ENCODE measurements around the gene LPP. TPM values are rescaled to one million over a fixed set of nuclear protein-coding genes. Genes with fewer than 3 reads are reported as not detected.

The LPP gene
- polyA plus RNA-seq, 2 donors = 10.5 to 12.9 TPM

- no peaks in the 10 kb centered on the region for H3K9me3 ChIP-seq (ENCODE audit: control insufficient read depth in 2 of 2, insufficient read depth in 1 of 2, low read depth in 1 of 2, low read length in 1 of 2)
- H3K27ac ChIP-seq (ENCODE audit: low read depth in 2 of 2, low read length in 1 of 2) = peak overlapping the region; percentile 8 to 20
- H3K4me1 ChIP-seq (ENCODE audit: control insufficient read depth in 2 of 2, insufficient read depth in 2 of 2, low read length in 1 of 2) = peaks cover 0 to 5% of the 10 kb centered on the region in 2 donors
- 48 to 64% methylated on average over 3 of the region's 3 CpGs for WGBS, 2 donors
- no peaks in the 10 kb centered on the region for H3K36me3 ChIP-seq (ENCODE audit: control insufficient read depth in 2 of 2, insufficient read depth in 2 of 2, low read length in 1 of 2)
- no peaks in the 10 kb centered on the region for H3K27me3 ChIP-seq (ENCODE audit: control insufficient read depth in 1 of 2, insufficient read depth in 2 of 2, low read length in 2 of 2)
- H3K4me3 ChIP-seq (ENCODE audit: low read depth in 1 of 2, low read length in 2 of 2) = no peak overlapping the region
These were observed 103.5 kb downstream of the LPP start for GRCh38 chr3:188257384-188258026.

GRCh38 chr3:188259191-188259590 is 105.2 kb downstream of the LPP start:
- WGBS, 2 donors = 59 to 67% methylated on average over 2 of the region's 2 CpGs
- Histone ChIP-seq H3K4me3 (ENCODE audit: low read depth in 1 of 2, low read length in 2 of 2) (no peak overlapping the region), H3K27me3 (ENCODE audit: control insufficient read depth in 1 of 2, insufficient read depth in 2 of 2, low read length in 2 of 2) (no peaks in the 10 kb centered on the region), H3K27ac (ENCODE audit: low read depth in 2 of 2, low read length in 1 of 2) (no peak overlapping the region), H3K9me3 (ENCODE audit: control insufficient read depth in 2 of 2, insufficient read depth in 1 of 2, low read depth in 1 of 2, low read length in 1 of 2) (no peaks in the 10 kb centered on the region), H3K36me3 (ENCODE audit: control insufficient read depth in 2 of 2, insufficient read depth in 2 of 2, low read length in 1 of 2) (no peaks in the 10 kb centered on the region), H3K4me1 (ENCODE audit: control insufficient read depth in 2 of 2, insufficient read depth in 2 of 2, low read length in 1 of 2) (peaks cover 0 to 5% of the 10 kb centered on the region in 2 donors)

GRCh38 chr3:188259596-188259995 is 105.6 kb downstream of the LPP start:
- Histone ChIP-seq H3K36me3 (ENCODE audit: control insufficient read depth in 2 of 2, insufficient read depth in 2 of 2, low read length in 1 of 2) (no peaks in the 10 kb centered on the region), H3K4me1 (ENCODE audit: control insufficient read depth in 2 of 2, insufficient read depth in 2 of 2, low read length in 1 of 2) (peaks cover 0 to 5% of the 10 kb centered on the region in 2 donors), H3K27me3 (ENCODE audit: control insufficient read depth in 1 of 2, insufficient read depth in 2 of 2, low read length in 2 of 2) (no peaks in the 10 kb centered on the region), H3K9me3 (ENCODE audit: control insufficient read depth in 2 of 2, insufficient read depth in 1 of 2, low read depth in 1 of 2, low read length in 1 of 2) (no peaks in the 10 kb centered on the region), H3K4me3 (ENCODE audit: low read depth in 1 of 2, low read length in 2 of 2) (no peak overlapping the region), H3K27ac (ENCODE audit: low read depth in 2 of 2, low read length in 1 of 2) (no peak overlapping the region)
- 61 to 81% methylated on average over 2 of the region's 2 CpGs for WGBS, 2 donors

GRCh38 chr3:188261011-188261410 is 107.1 kb downstream of the LPP start:
- Histone ChIP-seq H3K27ac (ENCODE audit: low read depth in 2 of 2, low read length in 1 of 2) (peak overlapping the region; percentile 24 to 28), H3K9me3 (ENCODE audit: control insufficient read depth in 2 of 2, insufficient read depth in 1 of 2, low read depth in 1 of 2, low read length in 1 of 2) (no peaks in the 10 kb centered on the region), H3K4me1 (ENCODE audit: control insufficient read depth in 2 of 2, insufficient read depth in 2 of 2, low read length in 1 of 2) (peaks cover 0 to 5% of the 10 kb centered on the region in 2 donors), H3K27me3 (ENCODE audit: control insufficient read depth in 1 of 2, insufficient read depth in 2 of 2, low read length in 2 of 2) (no peaks in the 10 kb centered on the region), H3K36me3 (ENCODE audit: control insufficient read depth in 2 of 2, insufficient read depth in 2 of 2, low read length in 1 of 2) (no peaks in the 10 kb centered on the region), H3K4me3 (ENCODE audit: low read depth in 1 of 2, low read length in 2 of 2) (no peak overlapping the region)
- 87 to 88% methylated on average over 4 of the region's 4 CpGs for WGBS, 2 donors

- no peaks in the 10 kb centered on the region for H3K36me3 ChIP-seq (ENCODE audit: control insufficient read depth in 2 of 2, insufficient read depth in 2 of 2, low read length in 1 of 2)
- no peaks in the 10 kb centered on the region for H3K9me3 ChIP-seq (ENCODE audit: control insufficient read depth in 2 of 2, insufficient read depth in 1 of 2, low read depth in 1 of 2, low read length in 1 of 2)
- H3K27ac ChIP-seq (ENCODE audit: low read depth in 2 of 2, low read length in 1 of 2) = peak overlapping the region; percentile 13 to 21
- WGBS, 2 donors = 73 to 75% methylated on average over 5 of the region's 5 CpGs
- H3K4me1 ChIP-seq (ENCODE audit: control insufficient read depth in 2 of 2, insufficient read depth in 2 of 2, low read length in 1 of 2) = peaks cover 0 to 7% of the 10 kb centered on the region in 2 donors
- no peak overlapping the region for H3K4me3 ChIP-seq (ENCODE audit: low read depth in 1 of 2, low read length in 2 of 2)
- H3K27me3 ChIP-seq (ENCODE audit: control insufficient read depth in 1 of 2, insufficient read depth in 2 of 2, low read length in 2 of 2) = no peaks in the 10 kb centered on the region
These were observed 108.5 kb downstream of the LPP start for GRCh38 chr3:188262488-188262887.

GRCh38 chr3:188262913-188263683 is 109.1 kb downstream of the LPP start:
- Histone ChIP-seq H3K4me1 (ENCODE audit: control insufficient read depth in 2 of 2, insufficient read depth in 2 of 2, low read length in 1 of 2) (peaks cover 0 to 7% of the 10 kb centered on the region in 2 donors), H3K4me3 (ENCODE audit: low read depth in 1 of 2, low read length in 2 of 2) (no peak overlapping the region), H3K36me3 (ENCODE audit: control insufficient read depth in 2 of 2, insufficient read depth in 2 of 2, low read length in 1 of 2) (no peaks in the 10 kb centered on the region), H3K27ac (ENCODE audit: low read depth in 2 of 2, low read length in 1 of 2) (peak overlapping the region; percentile 36 to 61), H3K9me3 (ENCODE audit: control insufficient read depth in 2 of 2, insufficient read depth in 1 of 2, low read depth in 1 of 2, low read length in 1 of 2) (no peaks in the 10 kb centered on the region), H3K27me3 (ENCODE audit: control insufficient read depth in 1 of 2, insufficient read depth in 2 of 2, low read length in 2 of 2) (no peaks in the 10 kb centered on the region)
- 65 to 70% methylated on average over 8 of the region's 8 CpGs for WGBS, 2 donors

GRCh38 chr3:188264226-188265207 is 110.6 kb downstream of the LPP start:
- H3K27me3 ChIP-seq (ENCODE audit: control insufficient read depth in 1 of 2, insufficient read depth in 2 of 2, low read length in 2 of 2) = no peaks in the 10 kb centered on the region
- H3K9me3 ChIP-seq (ENCODE audit: control insufficient read depth in 2 of 2, insufficient read depth in 1 of 2, low read depth in 1 of 2, low read length in 1 of 2) = no peaks in the 10 kb centered on the region
- no peak overlapping the region for H3K4me3 ChIP-seq (ENCODE audit: low read depth in 1 of 2, low read length in 2 of 2)
- peak overlapping the region; percentile 74 to 76 for H3K27ac ChIP-seq (ENCODE audit: low read depth in 2 of 2, low read length in 1 of 2)
- H3K4me1 ChIP-seq (ENCODE audit: control insufficient read depth in 2 of 2, insufficient read depth in 2 of 2, low read length in 1 of 2) = peaks cover 0 to 5% of the 10 kb centered on the region in 2 donors
- WGBS, 2 donors = 63 to 69% methylated on average over 7 of the region's 7 CpGs
- no peaks in the 10 kb centered on the region for H3K36me3 ChIP-seq (ENCODE audit: control insufficient read depth in 2 of 2, insufficient read depth in 2 of 2, low read length in 1 of 2)

GRCh38 chr3:188266562-188267274 is 112.8 kb downstream of the LPP start:
- peak overlapping the region; percentile 76 to 85 for H3K27ac ChIP-seq (ENCODE audit: low read depth in 2 of 2, low read length in 1 of 2)
- WGBS, 2 donors = 56 to 75% methylated on average over 10 of the region's 10 CpGs
- H3K27me3 ChIP-seq (ENCODE audit: control insufficient read depth in 1 of 2, insufficient read depth in 2 of 2, low read length in 2 of 2) = no peaks in the 10 kb centered on the region
- no peaks in the 10 kb centered on the region for H3K9me3 ChIP-seq (ENCODE audit: control insufficient read depth in 2 of 2, insufficient read depth in 1 of 2, low read depth in 1 of 2, low read length in 1 of 2)
- peaks cover 1 to 5% of the 10 kb centered on the region in 2 donors for H3K4me1 ChIP-seq (ENCODE audit: control insufficient read depth in 2 of 2, insufficient read depth in 2 of 2, low read length in 1 of 2)
- no peak overlapping the region for H3K4me3 ChIP-seq (ENCODE audit: low read depth in 1 of 2, low read length in 2 of 2)
- H3K36me3 ChIP-seq (ENCODE audit: control insufficient read depth in 2 of 2, insufficient read depth in 2 of 2, low read length in 1 of 2) = no peaks in the 10 kb centered on the region
